CD4-positive, alpha-beta T cell treated with Interleukin-12 subunit alpha and Interleukin-12 subunit beta, for 1 hour (primary cell): ENCODE measurements around the gene USP1.

ENCODE experiments used
- DNase-seq: peaks from one replicate; pipeline ENCODE4 v3.0.0-alpha.2; 2020

The USP1 gene

DNA sequence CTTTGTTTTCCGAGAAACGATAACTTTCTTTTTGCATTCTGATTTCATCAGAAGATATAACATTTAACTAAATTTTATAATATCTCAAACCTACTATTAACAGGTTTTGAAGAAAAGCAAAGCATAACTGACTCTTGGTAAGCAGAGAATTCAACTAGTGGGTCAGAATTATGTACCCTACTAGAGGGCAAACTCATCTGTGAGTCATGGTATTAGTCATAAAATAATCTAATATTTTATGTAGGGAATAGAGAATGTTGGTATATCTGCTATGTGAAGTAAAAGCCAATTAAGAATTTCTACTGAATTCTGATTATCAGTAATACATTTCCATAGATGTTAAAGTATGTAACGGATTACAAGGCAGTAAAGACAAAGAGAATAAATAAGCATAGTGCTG is 56.8 kb downstream of the USP1 start:
- DNase-seq = no peak

DNA sequence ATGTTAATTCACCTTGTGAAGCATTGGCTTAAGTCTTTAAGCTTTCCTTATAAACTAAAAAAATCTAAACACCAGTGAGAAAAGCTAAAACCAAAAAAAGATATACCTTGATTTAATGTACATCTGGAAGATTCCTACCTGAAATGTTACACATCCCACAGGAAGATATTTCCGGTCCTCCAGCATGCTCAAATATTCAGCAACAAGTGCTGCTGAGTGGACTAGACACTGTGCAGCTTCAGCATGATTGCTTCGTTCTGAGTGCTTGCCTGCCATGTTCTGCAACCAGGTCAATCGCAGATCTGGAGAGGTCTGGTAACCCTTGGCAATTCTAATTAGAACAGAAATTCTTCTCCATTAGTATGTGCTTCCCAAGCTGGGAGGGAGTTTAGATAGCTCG is 57.3 kb downstream of the USP1 start:
- DNase-seq = no peak

DNA sequence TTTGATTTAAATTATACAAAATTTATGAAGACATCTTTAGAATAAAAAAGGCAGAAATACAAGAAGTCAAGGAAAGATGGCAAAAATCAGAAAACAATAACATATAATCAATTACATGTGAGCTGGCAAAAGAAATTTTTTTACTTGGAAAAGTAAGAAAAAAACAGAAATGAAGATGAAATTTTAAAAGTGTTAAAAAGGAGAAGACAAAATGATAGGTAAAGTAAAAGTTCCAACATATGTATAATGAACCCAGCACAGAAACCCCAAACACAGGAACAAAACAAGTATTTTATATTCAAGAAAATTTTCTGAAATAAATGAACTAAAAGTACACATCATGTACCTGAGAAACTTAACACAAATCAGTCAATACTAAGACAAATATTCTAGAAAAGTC is 63.4 kb downstream of the USP1 start:
- no peak for DNase-seq
